IMR-90 (cell line): Measurements from ENCODE around the gene PLA2G2F. TPM values are rescaled to one million over a fixed set of nuclear protein-coding genes. Genes with fewer than 3 reads are reported as not detected.

Experiments used
- ATAC-seq: fragments of 200-7000 bp; cut with Tn5 transposase; 2 replicates; pipeline ENCODE4 v1.9.1; 2020; ENCODE audit warnings: low read depth, mild to moderate bottlenecking, moderate library complexity
- BruUV-seq: library from RNA; stranded (reverse); fragments of 400-500 nt; replicated peaks from 2 replicates; lab custom pipeline; 2021; lab: Mats Ljungman, UMichigan
- CTCF ChIA-PET: fragments of 300-600 bp; formaldehyde crosslinking; extraction: SDS; loops from one replicate; lab custom pipeline; 2021; ENCODE audit warnings: antibody characterized with exemption; lab: Yijun Ruan, JAX
- POLR2A ChIA-PET: fragments of 300-600 bp; sonication (Branson Sonifier 250); formaldehyde crosslinking; loops from one replicate; lab custom pipeline; 2022; ENCODE audit warnings: antibody characterized with exemption; ENCODE audit not compliant: unreplicated experiment; lab: Charles Lee
- DNase-seq: peaks from one replicate; pipeline ENCODE4 v3.0.0; 2013
- H2AFZ ChIP-seq: replicated peaks from 2 replicates; pipeline ENCODE3; 2013; ENCODE audit warnings: low read length, mild to moderate bottlenecking; ENCODE audit not compliant: poor library complexity
- H2AK5ac ChIP-seq: 2 replicates; pipeline ENCODE4 v1.6.1; 2013; ENCODE audit warnings: low read depth, low read length, inconsistent platforms
- H2AK9ac ChIP-seq: replicated peaks from 2 replicates; pipeline ENCODE3; 2013; ENCODE audit warnings: mild to moderate bottlenecking, low read depth, low read length, moderate library complexity; ENCODE audit not compliant: poor library complexity
- H2BK120ac ChIP-seq: 2 replicates; pipeline ENCODE4 v1.6.1; 2013; ENCODE audit warnings: low read depth, low read length, inconsistent platforms
- H2BK15ac ChIP-seq: 3 replicates; pipeline ENCODE4 v1.6.1; 2013; ENCODE audit warnings: low read depth, low read length, inconsistent platforms
- H2BK20ac ChIP-seq: 2 replicates; pipeline ENCODE4 v1.6.1; 2013; ENCODE audit warnings: low read depth, mild to moderate bottlenecking, inconsistent platforms, low read length, moderate library complexity
- H2BK5ac ChIP-seq: 2 replicates; pipeline ENCODE4 v1.6.1; 2013; ENCODE audit warnings: mild to moderate bottlenecking, low read depth, low read length, inconsistent platforms; ENCODE audit not compliant: poor library complexity, severe bottlenecking
- H3K14ac ChIP-seq: replicated peaks from 2 replicates; pipeline ENCODE4 v1.6.1; 2013; ENCODE audit warnings: low read depth, low read length, inconsistent platforms
- H3K18ac ChIP-seq: 2 replicates; pipeline ENCODE4 v1.6.1; 2013; ENCODE audit warnings: low read depth, low read length, control low read depth
- H3K23ac ChIP-seq: 2 replicates; pipeline ENCODE4 v1.6.1; 2013; ENCODE audit warnings: low read depth, low read length, inconsistent platforms
- H3K27ac ChIP-seq: 2 replicates; pipeline ENCODE4 v1.5.1; 2013; ENCODE audit warnings: mild to moderate bottlenecking, control low read depth, low read length; ENCODE audit not compliant: insufficient read depth
- H3K27me3 ChIP-seq: 2 replicates; pipeline ENCODE4 v1.6.1; 2013; ENCODE audit warnings: low read length; ENCODE audit not compliant: control insufficient read depth, insufficient read depth
- H3K36me3 ChIP-seq: 2 replicates; pipeline ENCODE4 v1.6.1; 2013; ENCODE audit warnings: low read length, mixed read lengths; ENCODE audit not compliant: control insufficient read depth, insufficient read depth
- H3K4ac ChIP-seq: 2 replicates; pipeline ENCODE4 v1.6.1; 2013; ENCODE audit warnings: low read depth, low read length, inconsistent platforms
- H3K4me1 ChIP-seq: 2 replicates; pipeline ENCODE4 v1.6.1; 2013; ENCODE audit warnings: low read length, mixed read lengths; ENCODE audit not compliant: control insufficient read depth, insufficient read depth
- H3K4me2 ChIP-seq: 2 replicates; pipeline ENCODE4 v1.6.1; 2013; ENCODE audit warnings: low read depth, mild to moderate bottlenecking, control low read depth, low read length, moderate library complexity
- H3K4me3 ChIP-seq: 2 replicates; pipeline ENCODE4 v1.5.1; 2013; ENCODE audit warnings: low read depth, mild to moderate bottlenecking, control low read depth, low read length, moderate library complexity; ENCODE audit not compliant: insufficient read depth
- H3K56ac ChIP-seq: 2 replicates; pipeline ENCODE4 v1.6.1; 2013; ENCODE audit warnings: low read length, inconsistent platforms; ENCODE audit not compliant: insufficient read depth; ENCODE audit errors: extremely low read depth
- H3K79me1 ChIP-seq, 2 experiments: 2 replicates each; pipeline ENCODE4 v1.6.1; 2013; ENCODE audit warnings: low read length in 2 of 2, inconsistent platforms in 1 of 2, low read depth in 1 of 2
- H3K9ac ChIP-seq: 2 replicates; pipeline ENCODE4 v1.6.1; 2013; ENCODE audit warnings: low read depth, low read length, control low read depth
- H3K9me1 ChIP-seq: 2 replicates; pipeline ENCODE4 v1.6.1; 2013; ENCODE audit warnings: low read length, inconsistent platforms; ENCODE audit not compliant: insufficient read depth
- H3K9me3 ChIP-seq: 2 replicates; pipeline ENCODE4 v1.6.1; 2013; ENCODE audit warnings: low read length; ENCODE audit not compliant: control insufficient read depth, insufficient read depth
- H4K20me1 ChIP-seq: 2 replicates; pipeline ENCODE4 v1.6.1; 2013; ENCODE audit warnings: low read length, inconsistent platforms; ENCODE audit not compliant: insufficient read depth
- H4K5ac ChIP-seq: 2 replicates; pipeline ENCODE4 v1.6.1; 2013; ENCODE audit warnings: mild to moderate bottlenecking, low read depth, low read length, control low read depth
- H4K8ac ChIP-seq, 2 experiments: 2 replicates each; pipeline ENCODE4 v1.6.1; 2013; ENCODE audit warnings: low read depth in 2 of 2, low read length in 2 of 2, control low read depth in 1 of 2, inconsistent platforms in 1 of 2
- H4K91ac ChIP-seq: 2 replicates; pipeline ENCODE4 v1.6.1; 2013; ENCODE audit warnings: low read depth, low read length, inconsistent platforms; ENCODE audit not compliant: insufficient read depth
- MAFK ChIP-seq: IDR thresholded peaks from 2 replicates; pipeline ENCODE4 v1.6.1; 2012; ENCODE audit warnings: low read depth, low read length, improper control_type of control experiment
- NFE2L2 ChIP-seq: fragments of 150-350 bp; IDR thresholded peaks from 2 replicates; pipeline ENCODE4 v1.6.1; 2016; ENCODE audit warnings: low read depth, mild to moderate bottlenecking, low read length
- RAD21 ChIP-seq: IDR thresholded peaks from 2 replicates; pipeline ENCODE4 v1.6.1; 2012; ENCODE audit warnings: low read length, improper control_type of control experiment
- SMC3 ChIP-seq: fragments of 150-350 bp; IDR thresholded peaks from 2 replicates; pipeline ENCODE4 v1.6.1; 2016; ENCODE audit warnings: low read depth, mild to moderate bottlenecking, antibody characterized with exemption, low read length, moderate library complexity
- WGBS, 2 experiments: methylation state at CpG; one replicate each; pipeline versions ENCODE4 v1.1.5 to v1.1.7; 2013; ENCODE audit warnings: missing lambda C conversion rate in 2 of 2; ENCODE audit not compliant: insufficient read length in 1 of 2; ENCODE audit errors: extremely low coverage in 2 of 2; 5-methylcytosine and 5-hydroxymethylcytosine counted together
- dilution Hi-C: fragments of 300-500 bp; cut with HindIII; formaldehyde crosslinking; loops from one replicate; pipeline ENCODE4 v1.14.3; 2018; ENCODE audit warnings: low sequenced_read_pairs; ENCODE audit not compliant: unreplicated experiment
- in situ Hi-C: fragments of 300-500 bp; cut with MboI; formaldehyde crosslinking; loops from 3 replicates; pipeline ENCODE4 v1.14.3; 2019; ENCODE audit warnings: low sequenced_read_pairs, inconsistent platforms, mixed read lengths
- intact Hi-C: fragments of 100-400 bp; cut with micrococcal nuclease; formaldehyde crosslinking; loops from 2 replicates; pipeline ENCODE4 v1.10.0; 2022
- polyA plus RNA-seq, 3 experiments: library from polyadenylated mRNA; depleted of rRNA; stranded (reverse); fragments of >200 nt; gene quantifications; 2 replicates each; pipeline ENCODE4 v1.2.3, GENCODE V29; 2012; ENCODE audit warnings: low replicate concordance in 1 of 3
- total RNA-seq: library from RNA; depleted of rRNA; stranded (reverse); fragments of >200 nt; gene quantifications from 2 replicates; pipeline ENCODE4 v1.2.3, GENCODE V29; 2012

The PLA2G2F gene
- total and polyA plus RNA-seq, 2 of the 4 experiments (the other 2 are of a cell fraction): not detected

DNA sequence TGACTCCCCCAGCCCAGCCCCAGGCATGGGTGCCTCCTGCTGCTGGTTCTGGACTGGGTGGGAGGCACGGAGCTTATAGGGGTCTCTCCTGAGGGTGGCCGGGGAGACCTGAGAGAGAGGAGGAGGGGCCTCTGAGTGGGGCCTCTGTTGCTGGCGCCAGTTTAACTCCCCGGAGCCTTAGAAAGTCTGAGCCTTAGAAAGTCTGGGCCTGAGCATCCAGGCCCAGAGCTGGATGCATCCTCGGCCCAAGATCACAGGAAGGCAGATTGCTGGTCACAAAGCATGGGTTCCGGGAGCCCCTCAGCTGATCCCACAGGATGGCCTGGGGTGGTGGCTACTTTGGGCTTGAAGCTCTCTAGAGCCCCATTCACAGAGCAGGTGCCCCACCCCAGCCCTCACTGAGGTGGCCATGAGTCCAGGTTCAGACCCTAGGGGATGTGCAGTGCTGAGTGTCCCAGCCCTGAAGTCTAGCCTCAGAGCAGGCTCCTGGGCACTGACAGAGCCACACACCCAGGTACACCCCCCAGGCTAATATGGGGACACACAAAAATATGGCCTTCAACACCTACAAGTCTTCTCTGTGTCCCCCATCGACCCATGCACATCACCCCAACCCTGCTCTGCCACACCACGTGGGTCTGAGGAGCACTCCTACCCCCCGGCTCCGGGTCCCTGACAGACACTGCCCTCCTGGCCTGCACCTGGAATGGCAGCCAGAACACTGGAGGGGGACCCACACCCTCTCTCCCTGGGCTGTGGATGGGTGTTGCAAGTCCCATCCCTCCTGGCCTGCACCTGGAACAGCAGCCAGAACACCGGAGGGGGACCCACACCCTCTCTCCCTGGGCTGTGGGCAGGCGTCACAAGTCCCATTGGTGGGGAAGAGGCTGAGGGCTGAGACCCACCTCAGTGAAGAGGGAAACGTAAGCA is 9.7 kb downstream of the PLA2G2F start (continued):
- TF ChIP-seq SMC3: no peak

DNA sequence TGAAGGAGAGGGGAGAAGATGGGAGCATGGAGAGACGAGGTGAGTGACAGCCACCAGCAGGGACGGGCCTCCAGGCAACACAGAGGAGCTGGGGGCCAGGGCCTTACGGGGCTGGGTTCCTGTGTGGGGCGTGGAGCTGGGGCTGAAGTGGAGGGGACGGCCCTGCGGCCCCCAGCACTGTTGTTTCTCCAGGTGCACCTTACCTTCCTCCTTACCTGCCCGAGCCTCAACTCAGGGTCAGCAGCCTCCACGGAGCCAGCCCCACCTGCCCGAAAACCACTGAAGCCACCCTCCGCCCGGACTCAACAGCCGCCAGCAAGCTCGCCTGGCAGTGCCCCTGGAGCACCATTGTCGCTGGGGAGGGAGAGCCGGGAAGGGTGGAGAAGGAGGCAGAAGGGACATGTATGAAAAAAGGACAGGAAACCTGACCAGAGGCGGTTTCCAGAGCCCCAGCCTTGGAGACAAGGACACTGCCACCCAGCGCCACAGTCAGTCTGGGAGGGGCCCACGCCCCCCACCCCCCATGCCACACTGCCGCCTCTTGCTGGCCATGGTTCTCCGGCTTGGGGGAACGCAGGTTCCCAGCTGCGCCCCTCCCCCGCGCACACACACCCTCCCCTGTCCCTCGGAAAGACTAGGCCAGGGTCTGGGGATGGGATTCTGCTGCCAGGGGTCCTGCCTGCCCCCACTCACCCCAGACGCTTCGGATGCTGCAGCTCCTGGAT is 10.6 kb downstream of the PLA2G2F start:
- H2BK15ac ChIP-seq: no peak overlapping the region
- dilution Hi-C loops: no loop called here
- DNase-seq: no peak
- no peak overlapping the region for H4K91ac ChIP-seq
- H4K5ac ChIP-seq: no peak overlapping the region
- no peaks in the 10 kb centered on the region; the same call in 1 of the 2 replicates for H4K20me1 ChIP-seq
- H2BK120ac ChIP-seq: no peak overlapping the region
- H3K27ac ChIP-seq: no peak overlapping the region
- POLR2A ChIA-PET: no interaction called here
- H2AK9ac ChIP-seq: no peak overlapping the region
- no peak overlapping the region for H3K4ac ChIP-seq
- no peak overlapping the region for H4K8ac ChIP-seq
- H3K9ac ChIP-seq: no peak overlapping the region
- H3K56ac ChIP-seq: no peak overlapping the region
- H3K23ac ChIP-seq: no peak overlapping the region
- no peak for ATAC-seq
- no peaks in the 10 kb centered on the region for H3K79me1 ChIP-seq
- no peaks in the 10 kb centered on the region for H3K36me3 ChIP-seq
- H3K18ac ChIP-seq: no peak overlapping the region
- in situ Hi-C loops: loop anchor here (5.0 kb wide), 1 partner anchor 232 kb away; no protein-coding TSS in a partner anchor
- peaks cover 15% of the 10 kb centered on the region for H3K27me3 ChIP-seq
- TF ChIP-seq RAD21 (no peak), NFE2L2 (no peak), MAFK (no peak)
- CTCF ChIA-PET: interaction anchor here (1.0 kb wide), 1 partner anchor 231 kb away, joined by 3 read pairs; no protein-coding TSS in a partner anchor
- H3K14ac ChIP-seq: no peak overlapping the region
- no peak overlapping the region for H3K4me2 ChIP-seq
- H2BK5ac ChIP-seq: no peak overlapping the region
- H2AFZ ChIP-seq: no peak overlapping the region
- intact Hi-C loops: loop anchor here (5.0 kb wide), 2 partner anchors 432 to 487 kb away; partner anchors contain the start of gene HTR6
- 100% methylated on average over 1 of the region's 27 CpGs; no CpG with 5 or more reads in 1 of the 2 experiments for WGBS, 2 experiments
- H3K4me3 ChIP-seq: no peak overlapping the region
- no TSS peak for BruUV-seq
- no peaks in the 10 kb centered on the region for H3K9me1 ChIP-seq
- H3K9me3 ChIP-seq: no peaks in the 10 kb centered on the region
- H2BK20ac ChIP-seq: no peak overlapping the region
- H2AK5ac ChIP-seq: no peak overlapping the region
- peaks cover 3% of the 10 kb centered on the region; the same call in 1 of the 2 replicates for H3K4me1 ChIP-seq
